ENCODE measurements around the gene LGALS8.

- TF ChIP-seq EGR1 (IDR thresholded peaks at IDR 0.05; ENCODE audit: low read depth) (no peak), CTCF (IDR thresholded peaks at IDR 0.05 in 2 of 3, conservative IDR thresholded peaks at IDR 0.05 in 1 of 3; ENCODE audit: borderline replicate concordance in 1 of 3, insufficient read depth in 1 of 3, low read depth in 2 of 3, low read length in 2 of 3) (no peak), CEBPB (IDR thresholded peaks at IDR 0.05; ENCODE audit: low read depth) (no peak), YY1 (IDR thresholded peaks at IDR 0.05; ENCODE audit: extremely low read depth, insufficient replicate concordance, low read depth, low read length) (no peak), ELF1 (IDR thresholded peaks at IDR 0.05; ENCODE audit: borderline replicate concordance, low read depth) (no peak), POLR2A (IDR thresholded peaks at IDR 0.05; ENCODE audit: borderline replicate concordance, extremely low read depth, insufficient read depth, insufficient read length) (no peak), REST (IDR thresholded peaks at IDR 0.05; ENCODE audit: low read depth) (no peak)
These were observed 2.3 kb downstream of the LGALS8 start for GRCh38 chr1:236526079-236526478.
